ENCODE measurements around the gene UBN2. TPM values are rescaled to one million over a fixed set of nuclear protein-coding genes. Genes with fewer than 3 reads are reported as not detected.
"Not testable (repeated sequence)": the region's sequence is repeated elsewhere in the genome, so short reads cannot be mapped to it uniquely, and the experiment has no call there.

UBN2 gene
- total RNA-seq, 4 donors from 2014 or later, result 5.3 to 12.8 (median 9.0) TPM

DNA sequence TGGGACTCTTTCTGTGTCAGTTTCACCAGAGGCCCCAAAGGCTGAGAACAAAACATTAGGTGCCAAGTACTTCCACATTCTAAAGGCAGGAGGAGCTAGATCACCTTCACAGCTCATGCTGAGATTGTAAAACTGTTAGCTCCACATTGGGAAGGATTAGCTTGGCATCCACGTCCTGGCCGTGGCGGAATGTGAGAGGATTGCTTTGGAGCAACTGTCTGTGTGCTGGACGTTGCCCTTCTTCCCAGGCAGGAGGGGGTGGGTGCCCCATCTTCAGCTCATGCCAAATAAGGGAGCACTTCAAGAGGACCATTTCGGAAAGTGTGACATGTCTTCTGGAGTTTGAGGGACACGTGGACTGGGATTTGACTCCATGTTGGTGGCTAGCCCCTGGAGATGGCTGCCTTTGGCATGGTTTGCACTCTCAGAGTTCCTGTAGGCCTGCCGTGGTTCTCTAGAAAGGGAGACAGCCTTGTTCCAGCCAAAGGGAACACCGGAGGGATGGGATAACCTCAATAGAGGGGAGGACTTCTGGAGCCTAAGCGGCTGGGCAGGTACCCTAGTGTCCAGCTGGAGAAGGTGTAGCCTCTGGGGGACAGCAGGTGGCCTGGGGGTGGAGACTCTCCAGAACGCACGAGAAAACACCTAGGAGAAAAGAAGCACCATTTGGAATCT is 90.2 kb downstream of the UBN2 start:
- no peaks in the 10 kb centered on the region for H3K27me3 ChIP-seq
- H3K9me3 ChIP-seq, result no peaks in the 10 kb centered on the region
- intact Hi-C loops (cut with DNase I), result no loop called here
- H3K36me3 ChIP-seq, result no peaks in the 10 kb centered on the region
- H3K4me3 ChIP-seq, result no peak overlapping the region
- no peaks in the 10 kb centered on the region for H3K4me1 ChIP-seq
- 56 to 73% methylated on average over 8 to 11 of the region's 11 CpGs for WGBS, 2 donors
- DNase-seq, result no peak
- H3K27ac ChIP-seq, result no peak overlapping the region
- TF ChIP-seq, protein P1, sequence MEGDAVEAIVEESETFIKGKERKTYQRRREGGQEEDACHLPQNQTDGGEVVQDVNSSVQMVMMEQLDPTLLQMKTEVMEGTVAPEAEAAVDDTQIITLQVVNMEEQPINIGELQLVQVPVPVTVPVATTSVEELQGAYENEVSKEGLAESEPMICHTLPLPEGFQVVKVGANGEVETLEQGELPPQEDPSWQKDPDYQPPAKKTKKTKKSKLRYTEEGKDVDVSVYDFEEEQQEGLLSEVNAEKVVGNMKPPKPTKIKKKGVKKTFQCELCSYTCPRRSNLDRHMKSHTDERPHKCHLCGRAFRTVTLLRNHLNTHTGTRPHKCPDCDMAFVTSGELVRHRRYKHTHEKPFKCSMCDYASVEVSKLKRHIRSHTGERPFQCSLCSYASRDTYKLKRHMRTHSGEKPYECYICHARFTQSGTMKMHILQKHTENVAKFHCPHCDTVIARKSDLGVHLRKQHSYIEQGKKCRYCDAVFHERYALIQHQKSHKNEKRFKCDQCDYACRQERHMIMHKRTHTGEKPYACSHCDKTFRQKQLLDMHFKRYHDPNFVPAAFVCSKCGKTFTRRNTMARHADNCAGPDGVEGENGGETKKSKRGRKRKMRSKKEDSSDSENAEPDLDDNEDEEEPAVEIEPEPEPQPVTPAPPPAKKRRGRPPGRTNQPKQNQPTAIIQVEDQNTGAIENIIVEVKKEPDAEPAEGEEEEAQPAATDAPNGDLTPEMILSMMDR (IDR thresholded peaks at IDR 0.05), result peak in 3 of 6 experiments; percentile 15 to 44 (median 17)
- TF ChIP-seq POLR2A (IDR thresholded peaks at IDR 0.05), result no peak

DNA sequence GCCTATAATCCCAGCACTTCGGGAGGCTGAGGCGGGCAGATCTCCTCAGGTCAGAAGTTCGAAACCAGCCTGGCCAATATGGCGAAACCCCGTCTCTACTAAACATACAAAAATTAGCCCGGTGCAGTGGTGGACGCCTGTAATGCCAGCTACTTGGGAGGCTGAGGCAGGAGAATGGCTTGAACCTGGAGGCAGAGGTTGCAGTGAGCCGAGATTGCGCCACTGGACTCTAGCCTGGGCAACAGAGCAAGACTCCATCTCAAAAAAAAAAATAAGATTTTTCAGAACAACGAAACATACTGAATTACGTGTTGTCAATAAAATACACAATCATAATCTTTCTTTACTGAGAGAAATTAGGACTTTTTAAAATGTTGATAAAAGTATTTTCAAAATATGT is 93.7 kb downstream of the UBN2 start:
- H3K36me3 ChIP-seq, result not testable (repeated sequence)
- 91 to 93% methylated on average over 10 to 11 of the region's 11 CpGs for WGBS, 2 donors

DNA sequence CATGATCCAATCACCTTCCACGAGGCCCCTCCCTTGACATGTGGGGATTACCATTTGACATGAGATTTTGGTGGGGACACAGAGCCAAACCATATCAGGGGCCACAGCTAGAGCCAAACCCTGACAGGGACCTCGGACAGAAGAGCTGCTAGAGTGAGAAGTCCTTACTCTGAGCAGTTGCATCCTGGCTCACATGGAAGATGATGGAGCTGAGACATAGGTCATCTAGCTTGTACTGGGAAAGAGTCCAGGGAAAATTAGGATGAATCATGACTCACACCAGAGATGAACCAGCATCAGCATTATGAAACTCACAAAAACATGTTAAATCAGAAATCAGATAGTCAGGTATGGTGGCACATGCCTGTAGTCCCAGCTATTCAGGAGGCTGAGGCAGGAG is 97.3 kb downstream of the UBN2 start:
- 50 to 53% methylated on average over 2 of the region's 2 CpGs for WGBS, 2 donors
- intact Hi-C loops (cut with DNase I), result no loop called here
- H3K4me3 ChIP-seq, result no peak overlapping the region
- no peak for DNase-seq
- no peaks in the 10 kb centered on the region for H3K9me3 ChIP-seq
- TF ChIP-seq POLR2A (IDR thresholded peaks at IDR 0.05), result no peak
- TF ChIP-seq, protein P1 (IDR thresholded peaks at IDR 0.05), result no peak
- H3K36me3 ChIP-seq, result no peaks in the 10 kb centered on the region
- H3K4me1 ChIP-seq, result no peaks in the 10 kb centered on the region
- H3K27ac ChIP-seq, result no peak overlapping the region
- H3K27me3 ChIP-seq, result no peaks in the 10 kb centered on the region

More for the DNA sequence above, 93.7 kb downstream of the UBN2 start:
- intact Hi-C loops (cut with DNase I); H3K27me3 ChIP-seq; H3K4me3 ChIP-seq; H3K27ac ChIP-seq; H3K4me1 ChIP-seq; DNase-seq; H3K9me3 ChIP-seq: not testable (repeated sequence)

GRCh38 chr7:139329119-139329518 is 98.1 kb downstream of the UBN2 start:
- no peak for DNase-seq
- Histone ChIP-seq H3K9me3 (no peaks in the 10 kb centered on the region), H3K4me1 (no peaks in the 10 kb centered on the region), H3K27me3 (no peaks in the 10 kb centered on the region), H3K27ac (no peak overlapping the region), H3K36me3 (no peaks in the 10 kb centered on the region), H3K4me3 (no peak overlapping the region)
- TF ChIP-seq POLR2A (IDR thresholded peaks at IDR 0.05), result no peak
- TF ChIP-seq, protein P1 (IDR thresholded peaks at IDR 0.05), result no peak
- intact Hi-C loops (cut with DNase I), result no loop called here
- WGBS, 2 donors, result 54 to 67% methylated on average over 2 of the region's 2 CpGs

GRCh38 chr7:139330333-139331030 is 99.4 kb downstream of the UBN2 start:
- intact Hi-C loops (cut with DNase I), result no loop called here
- 71 to 76% methylated on average over 3 of the region's 3 CpGs for WGBS, 2 donors
- no peak for DNase-seq

More at GRCh38 chr7:139330333-139331030, 99.4 kb downstream of the UBN2 start:
- Histone ChIP-seq H3K4me1 (no peaks in the 10 kb centered on the region), H3K36me3 (no peaks in the 10 kb centered on the region), H3K9me3 (no peaks in the 10 kb centered on the region), H3K4me3 (no peak overlapping the region), H3K27ac (no peak overlapping the region), H3K27me3 (no peaks in the 10 kb centered on the region)
- TF ChIP-seq POLR2A (IDR thresholded peaks at IDR 0.05), result no peak
- TF ChIP-seq, protein P1 (IDR thresholded peaks at IDR 0.05), result no peak

Data from esophagus squamous epithelium (tissue), 5 donors.